Sigmoid colon (tissue), 7 donors: ENCODE data around the gene TIMM21. TPM values are rescaled to one million over a fixed set of nuclear protein-coding genes. Genes with fewer than 3 reads are reported as not detected.

Experiments
- DNase-seq: peaks from one replicate; pipeline ENCODE4 v3.0.0-alpha.2; 2019
- H3K27ac ChIP-seq, 4 donors: fragments of 200-600 bp; sonication (generic); one replicate each; pipeline ENCODE4 v1.5.1; 2016 to 2019; ENCODE audit warnings: mild to moderate bottlenecking in 1 of 4
- H3K27me3 ChIP-seq, 3 donors: fragments of 200-600 bp; sonication (generic); one replicate each; pipeline ENCODE4 v1.5.1; 2019; ENCODE audit warnings: mild to moderate bottlenecking in 1 of 3
- H3K36me3 ChIP-seq, 4 donors: fragments of 200-600 bp; sonication (generic); one replicate each; pipeline ENCODE4 v1.5.1; 2016 to 2019
- H3K4me1 ChIP-seq, 4 donors: fragments of 200-600 bp; sonication (generic); one replicate each; pipeline ENCODE4 v1.5.1; 2017 to 2019
- H3K4me3 ChIP-seq, 4 donors: fragments of 200-600 bp; sonication (generic); one replicate each; pipeline ENCODE4 v1.5.1; 2017 to 2019; ENCODE audit warnings: mild to moderate bottlenecking in 2 of 4, moderate library complexity in 1 of 4
- H3K9me3 ChIP-seq, 4 donors: fragments of 200-600 bp in 3 of 4; sonication (generic) in 3 of 4; one replicate each; pipeline versions ENCODE4 v1.5.1 to v1.6.1; 2013 to 2019
- EP300 ChIP-seq, 4 donors: sonication (generic); formaldehyde crosslinking; IDR thresholded peaks; one replicate each; pipeline ENCODE4 v1.6.1; 2017; ENCODE audit warnings: antibody characterized with exemption in 4 of 4
- POLR2A ChIP-seq, 2 donors: fragments of 450-650 bp; IDR thresholded peaks; one replicate each; pipeline ENCODE4 v1.6.1; 2016; ENCODE audit warnings: antibody characterized with exemption in 2 of 2, mild to moderate bottlenecking in 2 of 2, moderate library complexity in 2 of 2
- POLR2AphosphoS5 ChIP-seq, 4 donors: sonication (generic); formaldehyde crosslinking; IDR thresholded peaks; one replicate each; pipeline ENCODE4 v1.6.1; 2017; ENCODE audit warnings: antibody characterized with exemption in 4 of 4
- WGBS, 2 donors: extraction: QIAGEN DNeasy Blood & Tissue Kit; methylation state at CpG; one replicate each; pipeline ENCODE4 v1.1.7; 2013; 5-methylcytosine and 5-hydroxymethylcytosine counted together
- intact Hi-C: fragments of 100-400 bp; cut with DNase I; formaldehyde crosslinking; loops from one replicate; pipeline ENCODE4 v1.15.1; 2023
- polyA plus RNA-seq, 3 donors: library from polyadenylated mRNA; stranded (reverse); fragments of 200-250 nt; gene quantifications; one replicate each; pipeline ENCODE4 v1.2.3, GENCODE V29; 2013
- total RNA-seq, 4 donors: library from RNA; depleted of rRNA; stranded (reverse); fragments of >200 nt; gene quantifications; one replicate each; pipeline ENCODE4 v1.1.0, GENCODE V29; 2016
- TF ChIP-seq, protein P1 (sequence below), 4 experiments: fragments of 450-650 bp in 3 of 4; fragments of 200-600 bp in 1 of 4; IDR thresholded peaks; one replicate each; pipeline ENCODE4 v1.5.1; 2016 to 2019; ENCODE audit warnings: antibody characterized with exemption in 4 of 4, mild to moderate bottlenecking in 3 of 4, moderate library complexity in 2 of 4
- donor health status: healthy with polysubstance abuse.
- donor health status: Bipolar disorder and iron deficiency.
- donor health status: healthy.

The TIMM21 gene
- total and polyA plus RNA-seq, 7 donors: 9.0 to 65.3 (median 42.4) TPM

DNA sequence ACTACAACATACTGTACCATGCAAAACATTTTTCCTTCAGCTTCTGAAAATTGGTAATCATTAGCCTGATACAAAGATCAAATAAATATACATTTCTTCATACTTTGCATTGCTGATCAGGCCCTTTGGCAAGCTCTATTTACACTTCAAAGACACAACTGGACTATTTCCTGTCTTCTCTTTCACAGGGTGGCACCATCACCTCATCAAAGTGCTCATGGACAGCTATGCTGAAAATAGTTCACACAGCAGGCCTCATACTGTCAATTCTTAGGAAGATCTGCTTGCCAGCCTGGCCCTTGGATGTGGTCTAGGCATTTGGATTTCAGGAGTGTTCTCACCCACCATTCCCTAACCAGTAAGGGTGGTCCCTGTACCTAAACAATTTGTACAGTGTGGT is 34.6 kb upstream of the TIMM21 start:
- no peak overlapping the region for H3K27ac ChIP-seq
- no peaks in the 10 kb centered on the region for H3K36me3 ChIP-seq
- no peak for DNase-seq
- intact Hi-C loops: no loop called here
- H3K27me3 ChIP-seq: no peaks in the 10 kb centered on the region
- H3K9me3 ChIP-seq: peaks cover 0 to 13% (median 0%) of the 10 kb centered on the region in 4 donors
- no peak overlapping the region for H3K4me3 ChIP-seq
- no peaks in the 10 kb centered on the region for H3K4me1 ChIP-seq
- TF ChIP-seq EP300 (IDR thresholded peaks at IDR 0.05) (no peak), POLR2A (IDR thresholded peaks at IDR 0.05) (no peak), POLR2AphosphoS5 (IDR thresholded peaks at IDR 0.05) (no peak)
- TF ChIP-seq, protein P1, sequence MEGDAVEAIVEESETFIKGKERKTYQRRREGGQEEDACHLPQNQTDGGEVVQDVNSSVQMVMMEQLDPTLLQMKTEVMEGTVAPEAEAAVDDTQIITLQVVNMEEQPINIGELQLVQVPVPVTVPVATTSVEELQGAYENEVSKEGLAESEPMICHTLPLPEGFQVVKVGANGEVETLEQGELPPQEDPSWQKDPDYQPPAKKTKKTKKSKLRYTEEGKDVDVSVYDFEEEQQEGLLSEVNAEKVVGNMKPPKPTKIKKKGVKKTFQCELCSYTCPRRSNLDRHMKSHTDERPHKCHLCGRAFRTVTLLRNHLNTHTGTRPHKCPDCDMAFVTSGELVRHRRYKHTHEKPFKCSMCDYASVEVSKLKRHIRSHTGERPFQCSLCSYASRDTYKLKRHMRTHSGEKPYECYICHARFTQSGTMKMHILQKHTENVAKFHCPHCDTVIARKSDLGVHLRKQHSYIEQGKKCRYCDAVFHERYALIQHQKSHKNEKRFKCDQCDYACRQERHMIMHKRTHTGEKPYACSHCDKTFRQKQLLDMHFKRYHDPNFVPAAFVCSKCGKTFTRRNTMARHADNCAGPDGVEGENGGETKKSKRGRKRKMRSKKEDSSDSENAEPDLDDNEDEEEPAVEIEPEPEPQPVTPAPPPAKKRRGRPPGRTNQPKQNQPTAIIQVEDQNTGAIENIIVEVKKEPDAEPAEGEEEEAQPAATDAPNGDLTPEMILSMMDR (IDR thresholded peaks at IDR 0.05): no peak

GRCh38 chr18:74114116-74114515 is 34.2 kb upstream of the TIMM21 start:
- H3K36me3 ChIP-seq: no peaks in the 10 kb centered on the region
- H3K27ac ChIP-seq: no peak overlapping the region
- DNase-seq: no peak
- WGBS, 2 donors: 78 to 93% methylated on average over 1 of the region's 1 CpG
- H3K27me3 ChIP-seq: no peaks in the 10 kb centered on the region
- intact Hi-C loops: no loop called here
- H3K9me3 ChIP-seq: peaks cover 0 to 13% (median 0%) of the 10 kb centered on the region in 4 donors
- no peaks in the 10 kb centered on the region for H3K4me1 ChIP-seq
- no peak overlapping the region for H3K4me3 ChIP-seq
- TF ChIP-seq, protein P1 (IDR thresholded peaks at IDR 0.05): no peak
- TF ChIP-seq EP300 (IDR thresholded peaks at IDR 0.05) (no peak), POLR2AphosphoS5 (IDR thresholded peaks at IDR 0.05) (no peak), POLR2A (IDR thresholded peaks at IDR 0.05) (no peak)

GRCh38 chr18:74115046-74115445 is 33.3 kb upstream of the TIMM21 start:
- 79 to 81% methylated on average over 4 of the region's 4 CpGs for WGBS, 2 donors
- H3K36me3 ChIP-seq: no peaks in the 10 kb centered on the region
- H3K27me3 ChIP-seq: no peaks in the 10 kb centered on the region
- DNase-seq: no peak
- intact Hi-C loops: no loop called here
- TF ChIP-seq, protein P1 (IDR thresholded peaks at IDR 0.05): no peak
- TF ChIP-seq EP300 (IDR thresholded peaks at IDR 0.05): no peak
- H3K27ac ChIP-seq: no peak overlapping the region
- peaks cover 0 to 7% (median 0%) of the 10 kb centered on the region in 4 donors for H3K9me3 ChIP-seq
- no peaks in the 10 kb centered on the region for H3K4me1 ChIP-seq
- no peak overlapping the region for H3K4me3 ChIP-seq

- H3K4me1 ChIP-seq: no peaks in the 10 kb centered on the region
- 41 to 56% methylated on average over 9 of the region's 9 CpGs for WGBS, 2 donors
- H3K36me3 ChIP-seq: no peaks in the 10 kb centered on the region
- DNase-seq: no peak
- no peaks in the 10 kb centered on the region for H3K27me3 ChIP-seq
- H3K27ac ChIP-seq: no peak overlapping the region
- peaks cover 0 to 7% (median 0%) of the 10 kb centered on the region in 4 donors for H3K9me3 ChIP-seq
- intact Hi-C loops: no loop called here
- TF ChIP-seq POLR2A (IDR thresholded peaks at IDR 0.05) (no peak), EP300 (IDR thresholded peaks at IDR 0.05) (no peak), POLR2AphosphoS5 (IDR thresholded peaks at IDR 0.05) (no peak)
- TF ChIP-seq, protein P1 (IDR thresholded peaks at IDR 0.05): peak in 1 of 4 experiments; percentile 28
- no peak overlapping the region for H3K4me3 ChIP-seq
These were observed 31.4 kb upstream of the TIMM21 start for GRCh38 chr18:74116633-74117554.
